Gastroesophageal sphincter (tissue), 3 donors: ENCODE measurements around the gene GZMM.

Experiments
- EP300 ChIP-seq: sonication (generic); formaldehyde crosslinking; IDR thresholded peaks from one replicate; pipeline ENCODE4 v1.6.1; 2017; ENCODE audit warnings: antibody characterized with exemption, mild to moderate bottlenecking
- POLR2A ChIP-seq, 2 donors: fragments of 450-650 bp; IDR thresholded peaks; one replicate each; pipeline ENCODE4 v1.6.1; 2017; ENCODE audit warnings: antibody characterized with exemption in 2 of 2, mild to moderate bottlenecking in 2 of 2, moderate library complexity in 1 of 2
- POLR2AphosphoS5 ChIP-seq: sonication (generic); formaldehyde crosslinking; IDR thresholded peaks from one replicate; pipeline ENCODE4 v1.6.1; 2017; ENCODE audit warnings: antibody characterized with exemption
- TF ChIP-seq, protein P1 (sequence below), 4 experiments: fragments of 200-600 bp in 2 of 4; fragments of 450-650 bp in 2 of 4; sonication (generic) in 1 of 4; IDR thresholded peaks; one replicate each; pipeline ENCODE4 v1.5.1; 2017 to 2019; ENCODE audit warnings: antibody characterized with exemption in 4 of 4, mild to moderate bottlenecking in 2 of 4, moderate library complexity in 2 of 4

DNA sequence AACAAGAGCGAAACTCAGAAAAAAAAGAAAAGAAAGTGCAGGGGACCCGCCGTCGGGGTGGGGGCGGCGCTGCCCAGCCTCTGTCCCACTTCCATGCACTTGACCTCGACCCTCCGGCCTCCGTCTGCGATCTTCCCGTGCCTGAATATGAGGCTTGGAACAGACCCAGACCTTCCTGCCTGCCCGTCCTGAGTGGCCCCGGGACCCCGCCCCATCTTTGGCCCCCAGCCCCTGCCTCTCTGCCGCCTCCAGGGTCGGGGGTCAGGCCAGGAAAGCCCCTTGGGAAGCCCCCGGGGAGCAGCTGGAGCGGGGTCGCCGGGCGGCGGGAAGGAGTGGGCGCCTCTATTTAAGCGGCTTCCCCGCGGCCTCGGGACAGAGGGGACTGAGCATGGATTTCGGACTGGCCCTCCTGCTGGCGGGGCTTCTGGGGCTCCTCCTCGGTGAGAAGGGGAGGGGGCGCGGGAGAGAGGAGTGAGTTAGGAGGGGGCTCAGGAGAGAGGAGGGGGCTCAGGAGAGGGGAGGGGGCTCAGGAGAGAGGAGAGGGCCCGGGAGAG, 47.7 kb upstream of the GZMM start, which contains the start of gene MADCAM1:
- TF ChIP-seq, protein P1, sequence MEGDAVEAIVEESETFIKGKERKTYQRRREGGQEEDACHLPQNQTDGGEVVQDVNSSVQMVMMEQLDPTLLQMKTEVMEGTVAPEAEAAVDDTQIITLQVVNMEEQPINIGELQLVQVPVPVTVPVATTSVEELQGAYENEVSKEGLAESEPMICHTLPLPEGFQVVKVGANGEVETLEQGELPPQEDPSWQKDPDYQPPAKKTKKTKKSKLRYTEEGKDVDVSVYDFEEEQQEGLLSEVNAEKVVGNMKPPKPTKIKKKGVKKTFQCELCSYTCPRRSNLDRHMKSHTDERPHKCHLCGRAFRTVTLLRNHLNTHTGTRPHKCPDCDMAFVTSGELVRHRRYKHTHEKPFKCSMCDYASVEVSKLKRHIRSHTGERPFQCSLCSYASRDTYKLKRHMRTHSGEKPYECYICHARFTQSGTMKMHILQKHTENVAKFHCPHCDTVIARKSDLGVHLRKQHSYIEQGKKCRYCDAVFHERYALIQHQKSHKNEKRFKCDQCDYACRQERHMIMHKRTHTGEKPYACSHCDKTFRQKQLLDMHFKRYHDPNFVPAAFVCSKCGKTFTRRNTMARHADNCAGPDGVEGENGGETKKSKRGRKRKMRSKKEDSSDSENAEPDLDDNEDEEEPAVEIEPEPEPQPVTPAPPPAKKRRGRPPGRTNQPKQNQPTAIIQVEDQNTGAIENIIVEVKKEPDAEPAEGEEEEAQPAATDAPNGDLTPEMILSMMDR (IDR thresholded peaks at IDR 0.05): no peak
- no peak for TF ChIP-seq EP300
- no peak for TF ChIP-seq POLR2A (IDR thresholded peaks at IDR 0.05)
- no peak for TF ChIP-seq POLR2AphosphoS5
